Suprapubic skin (tissue), 4 donors: ENCODE data around the gene TIGD6. TPM values are rescaled to one million over a fixed set of nuclear protein-coding genes. Genes with fewer than 3 reads are reported as not detected.

ENCODE experiments used
- DNase-seq, 2 donors: peaks; one replicate each; pipeline ENCODE4 v3.0.0-alpha.2; 2019; ENCODE audit warnings: low spot score in 2 of 2
- H3K27ac ChIP-seq: fragments of 200-600 bp; sonication (generic); one replicate; pipeline ENCODE4 v1.5.1; 2019
- H3K27me3 ChIP-seq: fragments of 200-600 bp; sonication (generic); one replicate; pipeline ENCODE4 v1.5.1; 2019
- H3K36me3 ChIP-seq: fragments of 200-600 bp; sonication (generic); one replicate; pipeline ENCODE4 v1.5.1; 2019
- H3K4me1 ChIP-seq: fragments of 200-600 bp; sonication (generic); one replicate; pipeline ENCODE4 v1.5.1; 2019
- H3K4me3 ChIP-seq: fragments of 200-600 bp; sonication (generic); one replicate; pipeline ENCODE4 v1.5.1; 2019; ENCODE audit warnings: mild to moderate bottlenecking
- H3K9me3 ChIP-seq: fragments of 200-600 bp; sonication (generic); one replicate; pipeline ENCODE4 v1.5.1; 2019
- CTCF ChIP-seq, 2 donors: fragments of 200-600 bp in 1 of 2; fragments of 450-650 bp in 1 of 2; sonication (generic) in 1 of 2; IDR thresholded peaks; one replicate each; pipeline ENCODE4 v1.5.1; 2016 to 2019; ENCODE audit warnings: antibody characterized with exemption in 2 of 2, mild to moderate bottlenecking in 1 of 2, moderate library complexity in 1 of 2
- EP300 ChIP-seq: sonication (generic); formaldehyde crosslinking; IDR thresholded peaks from one replicate; pipeline ENCODE4 v1.6.1; 2017; ENCODE audit warnings: antibody characterized with exemption
- POLR2A ChIP-seq, 2 donors: fragments of 450-650 bp; IDR thresholded peaks; one replicate each; pipeline ENCODE4 v1.6.1; 2017; ENCODE audit warnings: antibody characterized with exemption in 2 of 2, mild to moderate bottlenecking in 2 of 2, moderate library complexity in 2 of 2
- POLR2AphosphoS5 ChIP-seq, 3 donors: sonication (generic); formaldehyde crosslinking; IDR thresholded peaks; one replicate each; pipeline ENCODE4 v1.6.1; 2017; ENCODE audit warnings: antibody characterized with exemption in 3 of 3
- WGBS: methylation state at CpG from one replicate; pipeline ENCODE4 v1.1.5; 2018; 5-methylcytosine and 5-hydroxymethylcytosine counted together
- total RNA-seq, 4 donors: library from RNA; depleted of rRNA; stranded (reverse); fragments of >200 nt; gene quantifications; one replicate each; pipeline ENCODE4 v1.1.0, GENCODE V29; 2016

TIGD6 gene
- total RNA-seq, 4 donors from 2014 or later: 3.5 to 6.0 (median 4.5) TPM

GRCh38 chr5:150016537-150016936, 16.1 kb upstream of the TIGD6 start:
- Histone ChIP-seq H3K4me1 (peaks cover 7% of the 10 kb centered on the region), H3K27ac (no peak overlapping the region), H3K36me3 (peaks cover 79% of the 10 kb centered on the region), H3K4me3 (no peak overlapping the region), H3K27me3 (no peaks in the 10 kb centered on the region), H3K9me3 (no peaks in the 10 kb centered on the region)
- no peak for DNase-seq
- no peak for TF ChIP-seq POLR2A (IDR thresholded peaks at IDR 0.05)
- no peak for TF ChIP-seq POLR2AphosphoS5 (IDR thresholded peaks at IDR 0.05)
- TF ChIP-seq CTCF (IDR thresholded peaks at IDR 0.05): no peak
- TF ChIP-seq EP300: no peak

DNA sequence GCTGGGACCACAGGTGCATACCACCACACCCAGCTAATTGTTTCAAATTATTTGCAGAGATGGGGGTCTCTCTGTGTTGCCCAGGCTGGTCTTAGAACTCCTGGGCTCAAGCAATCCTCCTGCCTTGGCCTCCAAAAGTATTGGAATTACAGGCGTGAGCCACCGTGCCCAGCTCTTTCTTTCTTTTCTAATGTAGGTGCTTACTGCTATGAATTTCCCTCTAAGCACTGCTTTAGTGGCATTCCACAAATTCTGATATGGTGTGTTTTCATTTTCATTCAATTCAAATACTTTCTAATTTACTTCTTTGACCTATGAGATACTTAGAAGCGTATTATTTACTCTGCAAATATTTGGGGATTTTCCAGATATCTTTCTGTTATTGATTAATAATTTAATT, 15.0 kb upstream of the TIGD6 start:
- Histone ChIP-seq H3K9me3 (no peaks in the 10 kb centered on the region), H3K27ac (no peak overlapping the region), H3K4me1 (no peaks in the 10 kb centered on the region), H3K27me3 (no peaks in the 10 kb centered on the region), H3K4me3 (no peak overlapping the region), H3K36me3 (peaks cover 82% of the 10 kb centered on the region)
- no peak for DNase-seq
- no peak for TF ChIP-seq POLR2A (IDR thresholded peaks at IDR 0.05)
- no peak for TF ChIP-seq EP300
- no peak for TF ChIP-seq POLR2AphosphoS5 (IDR thresholded peaks at IDR 0.05)
- no peak for TF ChIP-seq CTCF (IDR thresholded peaks at IDR 0.05)
- 97% methylated on average over 3 of the region's 3 CpGs for WGBS

- no peak overlapping the region for H3K4me3 ChIP-seq
- no peak overlapping the region for H3K27ac ChIP-seq
- H3K36me3 ChIP-seq: peaks cover 84% of the 10 kb centered on the region
- WGBS: 96% methylated on average over 3 of the region's 3 CpGs
- no peaks in the 10 kb centered on the region for H3K4me1 ChIP-seq
- no peak for DNase-seq
- H3K9me3 ChIP-seq: no peaks in the 10 kb centered on the region
- no peak for TF ChIP-seq POLR2AphosphoS5 (IDR thresholded peaks at IDR 0.05)
- no peak for TF ChIP-seq CTCF (IDR thresholded peaks at IDR 0.05)
- no peak for TF ChIP-seq EP300
- no peak for TF ChIP-seq POLR2A (IDR thresholded peaks at IDR 0.05)
- H3K27me3 ChIP-seq: no peaks in the 10 kb centered on the region
These were observed 14.0 kb upstream of the TIGD6 start for GRCh38 chr5:150014456-150014855.

- Histone ChIP-seq H3K27me3 (no peaks in the 10 kb centered on the region), H3K27ac (no peak overlapping the region), H3K4me1 (no peaks in the 10 kb centered on the region), H3K4me3 (no peak overlapping the region), H3K9me3 (no peaks in the 10 kb centered on the region), H3K36me3 (peaks cover 80% of the 10 kb centered on the region)
- no peak for DNase-seq
- TF ChIP-seq EP300: no peak
- TF ChIP-seq POLR2AphosphoS5 (IDR thresholded peaks at IDR 0.05): no peak
- TF ChIP-seq POLR2A (IDR thresholded peaks at IDR 0.05): no peak
- TF ChIP-seq CTCF (IDR thresholded peaks at IDR 0.05): no peak
- 95% methylated on average over 4 of the region's 4 CpGs for WGBS
These were observed 13.5 kb upstream of the TIGD6 start for GRCh38 chr5:150013931-150014330.

DNA sequence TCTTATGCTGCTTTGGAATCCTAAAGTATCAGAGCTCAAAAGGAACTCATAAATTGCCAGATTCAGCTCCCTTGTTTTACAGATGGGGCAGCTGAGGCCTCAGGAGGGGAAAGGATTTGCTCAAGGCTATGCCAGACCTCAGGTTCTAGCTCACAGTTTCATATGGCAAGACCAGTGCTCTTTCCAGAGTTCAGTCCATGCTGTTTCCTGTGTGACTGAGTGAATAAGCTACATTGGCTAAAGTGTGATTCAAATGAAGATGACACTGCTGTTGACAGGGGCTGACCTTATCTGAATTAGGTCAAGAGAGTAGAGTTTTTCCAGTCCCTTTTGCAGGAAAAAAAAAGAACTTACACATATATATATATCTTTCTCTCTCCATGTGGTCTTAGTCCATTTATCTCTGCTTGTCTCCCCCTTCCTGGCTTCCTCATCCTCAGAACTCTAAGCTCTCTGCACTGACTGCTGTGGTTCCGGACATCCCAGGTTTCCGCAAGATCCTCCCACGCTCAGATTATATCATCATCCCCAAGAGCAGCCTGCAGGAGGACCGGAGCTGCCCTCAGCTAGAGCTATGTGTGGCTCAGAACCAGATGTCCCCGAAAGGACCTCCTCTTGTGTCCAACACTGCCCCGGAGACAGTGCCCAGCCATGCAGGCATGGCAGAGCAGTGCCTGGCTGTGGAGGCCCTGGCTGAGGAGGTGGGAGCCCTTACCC, 9.4 kb upstream of the TIGD6 start:
- TF ChIP-seq POLR2AphosphoS5 (IDR thresholded peaks at IDR 0.05) (no peak), CTCF (IDR thresholded peaks at IDR 0.05) (no peak), POLR2A (IDR thresholded peaks at IDR 0.05) (no peak), EP300 (no peak)
- Histone ChIP-seq H3K27ac (no peak overlapping the region), H3K27me3 (no peaks in the 10 kb centered on the region), H3K4me3 (no peak overlapping the region), H3K4me1 (no peaks in the 10 kb centered on the region), H3K9me3 (no peaks in the 10 kb centered on the region), H3K36me3 (peaks cover 81% of the 10 kb centered on the region)
- 84% methylated on average over 6 of the region's 6 CpGs for WGBS
- DNase-seq: no peak
